ENCODE data around the gene CBS. TPM values are rescaled to one million over a fixed set of nuclear protein-coding genes. Genes with fewer than 3 reads are reported as not detected.
"Not testable (repeated sequence)": the region's sequence is repeated elsewhere in the genome, so short reads cannot be mapped to it uniquely, and the experiment has no call there.

Gene CBS
- total and polyA plus RNA-seq, 2 of the 13 experiments (the other 11 are each of a cell fraction or from before 2014, with no cell fraction given): 64.7 to 99.3 TPM

- H3K9ac ChIP-seq (ENCODE audit: insufficient read depth, low read depth, low read length); H2AFZ ChIP-seq (ENCODE audit: low read length); ATAC-seq; H3K27me3 ChIP-seq (ENCODE audit: control insufficient read depth in 1 of 2, insufficient read depth in 2 of 2, low read length in 2 of 2); H3K4me3 ChIP-seq (replicated peaks in 1 of 3; ENCODE audit: insufficient read depth in 1 of 3, low read depth in 2 of 3, low read length in 3 of 3); H3K9me3 ChIP-seq (ENCODE audit: low read length); H3K4me2 ChIP-seq (ENCODE audit: low read depth, low read length); H3K36me3 ChIP-seq (replicated peaks in 1 of 2; ENCODE audit: control insufficient read depth in 1 of 2, insufficient read depth in 2 of 2, low read length in 2 of 2); intact Hi-C loops (cut with micrococcal nuclease; ENCODE audit: unreplicated experiment); H3K79me2 ChIP-seq (ENCODE audit: insufficient read depth, low read length); in situ Hi-C loops (cut with HindIII; ENCODE audit: extremely low pct_ligation_motif_present, low pct_unique_long_range_greater_than_20kb); DNase-seq (ENCODE audit: low spot score); H4K20me1 ChIP-seq (ENCODE audit: insufficient read depth, low read length); H3K4me1 ChIP-seq (ENCODE audit: insufficient read depth, low read length); CTCF ChIA-PET (ENCODE audit: low intra/inter-chr PET ratio, low total read pairs); H3K27ac ChIP-seq (ENCODE audit: extremely low read length, insufficient read depth, low read length); BruUV-seq (replicated peaks); POLR2A ChIA-PET; FAIRE-seq: not testable (repeated sequence)
- WGBS (ENCODE audit: low lambda C conversion rate): 80% methylated on average over 4 of the region's 14 CpGs
Observed at GRCh38 chr21:43043291-43043690, 32.3 kb downstream of the CBS start.

- H3K79me2 ChIP-seq (ENCODE audit: insufficient read depth, low read length); H3K4me3 ChIP-seq (replicated peaks in 1 of 3; ENCODE audit: insufficient read depth in 1 of 3, low read depth in 2 of 3, low read length in 3 of 3); H2AFZ ChIP-seq (ENCODE audit: low read length); FAIRE-seq; CTCF ChIA-PET (ENCODE audit: low intra/inter-chr PET ratio, low total read pairs); H3K4me2 ChIP-seq (ENCODE audit: low read depth, low read length); H4K20me1 ChIP-seq (ENCODE audit: insufficient read depth, low read length); H3K4me1 ChIP-seq (ENCODE audit: insufficient read depth, low read length); H3K27me3 ChIP-seq (ENCODE audit: control insufficient read depth in 1 of 2, insufficient read depth in 2 of 2, low read length in 2 of 2); BruUV-seq (replicated peaks); POLR2A ChIA-PET; H3K27ac ChIP-seq (ENCODE audit: extremely low read length, insufficient read depth, low read length); H3K9ac ChIP-seq (ENCODE audit: insufficient read depth, low read depth, low read length); H3K36me3 ChIP-seq (replicated peaks in 1 of 2; ENCODE audit: control insufficient read depth in 1 of 2, insufficient read depth in 2 of 2, low read length in 2 of 2); in situ Hi-C loops (cut with HindIII; ENCODE audit: extremely low pct_ligation_motif_present, low pct_unique_long_range_greater_than_20kb); H3K9me3 ChIP-seq (ENCODE audit: low read length); intact Hi-C loops (cut with micrococcal nuclease; ENCODE audit: unreplicated experiment): not testable (repeated sequence)
- ATAC-seq: peak; percentile 55
- peak; percentile 38; the same call in 1 of the 2 replicates for TF ChIP-seq HNF4A (CRISPR knock-in tag; IDR thresholded peaks at IDR 0.05)
- 0 out of 2 replicates have a peak, but pooled peaks have one; percentile 60 for TF ChIP-seq HNRNPL (IDR thresholded peaks at IDR 0.05; ENCODE audit: low read depth, low read length)
- TF ChIP-seq ZNF687 (CRISPR knock-in tag; IDR thresholded peaks at IDR 0.05): peak; percentile 29
- TF ChIP-seq CTCF (CRISPR knock-in tag; IDR thresholded peaks at IDR 0.05): peak; percentile 51
- TF ChIP-seq STAG1 (CRISPR knock-in tag; IDR thresholded peaks at IDR 0.05): peak; percentile 63
- DNase-seq (ENCODE audit: low spot score): peak; percentile 18
- WGBS (ENCODE audit: low lambda C conversion rate): 4% methylated on average over 3 of the region's 5 CpGs
Observed at GRCh38 chr21:43042169-43042568, 33.5 kb downstream of the CBS start.

- H3K9me3 ChIP-seq (ENCODE audit: low read length); intact Hi-C loops (cut with micrococcal nuclease; ENCODE audit: unreplicated experiment); H3K4me1 ChIP-seq (ENCODE audit: insufficient read depth, low read length); DNase-seq (ENCODE audit: low spot score); H4K20me1 ChIP-seq (ENCODE audit: insufficient read depth, low read length); ATAC-seq; BruUV-seq (replicated peaks); H3K27me3 ChIP-seq (ENCODE audit: control insufficient read depth in 1 of 2, insufficient read depth in 2 of 2, low read length in 2 of 2); H2AFZ ChIP-seq (ENCODE audit: low read length); CTCF ChIA-PET (ENCODE audit: low intra/inter-chr PET ratio, low total read pairs); in situ Hi-C loops (cut with HindIII; ENCODE audit: extremely low pct_ligation_motif_present, low pct_unique_long_range_greater_than_20kb); H3K79me2 ChIP-seq (ENCODE audit: insufficient read depth, low read length); FAIRE-seq; H3K4me3 ChIP-seq (replicated peaks in 1 of 3; ENCODE audit: insufficient read depth in 1 of 3, low read depth in 2 of 3, low read length in 3 of 3); H3K9ac ChIP-seq (ENCODE audit: insufficient read depth, low read depth, low read length); POLR2A ChIA-PET; H3K4me2 ChIP-seq (ENCODE audit: low read depth, low read length); H3K27ac ChIP-seq (ENCODE audit: extremely low read length, insufficient read depth, low read length); H3K36me3 ChIP-seq (replicated peaks in 1 of 2; ENCODE audit: control insufficient read depth in 1 of 2, insufficient read depth in 2 of 2, low read length in 2 of 2): not testable (repeated sequence)
- WGBS (ENCODE audit: low lambda C conversion rate): 44% methylated on average over 4 of the region's 10 CpGs
Observed at GRCh38 chr21:43038659-43039044, 37.0 kb downstream of the CBS start.
